H1 (cell line): ENCODE data around the gene BTBD7. TPM values are rescaled to one million over a fixed set of nuclear protein-coding genes. Genes with fewer than 3 reads are reported as not detected.

ENCODE experiments used
- CTCF ChIA-PET: fragments of 300-600 bp; sonication (Branson Sonifier 250); formaldehyde crosslinking; loops from one replicate; lab custom pipeline; 2021; ENCODE audit not compliant: partially characterized antibody; lab: Charles Lee
- POLR2A ChIA-PET: fragments of 300-600 bp; sonication (Branson Sonifier 250); formaldehyde crosslinking; loops from one replicate; lab custom pipeline; 2021; ENCODE audit warnings: inconsistent platforms; ENCODE audit not compliant: partially characterized antibody; lab: Charles Lee
- DNase-seq, 2 experiments: peaks; one replicate each; pipeline versions ENCODE4 v3.0.0 to v3.0.0-alpha.2; 2010 to 2022; ENCODE audit warnings: low spot score in 2 of 2, low read depth in 1 of 2, mixed read lengths in 1 of 2
- FAIRE-seq: peaks from 2 replicates; lab custom pipeline; 2011; peaks lifted over from hg19 to GRCh38; lab: Jason Lieb, UNC
- H2AFZ ChIP-seq: 2 replicates; pipeline ENCODE4 v1.8.1; 2012; ENCODE audit warnings: low read length, inconsistent platforms
- H2AK5ac ChIP-seq: 2 replicates; pipeline ENCODE4 v1.6.1; 2013; ENCODE audit warnings: low read depth, low read length
- H2BK120ac ChIP-seq: replicated peaks from 2 replicates; pipeline ENCODE3; 2013; ENCODE audit warnings: low read depth, low read length, inconsistent platforms
- H2BK12ac ChIP-seq: 2 replicates; pipeline ENCODE4 v1.6.1; 2013; ENCODE audit warnings: low read depth, low read length
- H2BK15ac ChIP-seq: 2 replicates; pipeline ENCODE4 v1.6.1; 2013; ENCODE audit warnings: low read length
- H2BK20ac ChIP-seq: 2 replicates; pipeline ENCODE4 v1.6.1; 2013; ENCODE audit warnings: low read length
- H2BK5ac ChIP-seq: 2 replicates; pipeline ENCODE4 v1.6.1; 2013; ENCODE audit warnings: low read depth, low read length
- H3K14ac ChIP-seq: 2 replicates; pipeline ENCODE4 v1.6.1; 2013; ENCODE audit warnings: inconsistent platforms; ENCODE audit not compliant: insufficient read length
- H3K18ac ChIP-seq: 2 replicates; pipeline ENCODE4 v1.6.1; 2013; ENCODE audit warnings: low read length; ENCODE audit errors: extremely low read depth
- H3K23ac ChIP-seq: 2 replicates; pipeline ENCODE4 v1.6.1; 2013; ENCODE audit warnings: inconsistent platforms; ENCODE audit not compliant: insufficient read length
- H3K23me2 ChIP-seq: 2 replicates; pipeline ENCODE4 v1.6.1; 2013; ENCODE audit warnings: low read depth, low read length
- H3K27ac ChIP-seq: 2 replicates; pipeline ENCODE4 v1.6.1; 2011; ENCODE audit warnings: low read depth, low read length, inconsistent platforms
- H3K27me3 ChIP-seq, 4 experiments: replicated peaks in 1 of 4; 1 replicate in 1 of 4; 2 replicates in 3 of 4; pipeline versions ENCODE4 v1.6.1 to v1.8.1; 2011 to 2013; ENCODE audit warnings: low read length in 3 of 4, mild to moderate bottlenecking in 3 of 4, inconsistent platforms in 2 of 4, mixed read lengths in 2 of 4, moderate library complexity in 1 of 4; ENCODE audit not compliant: control insufficient read depth in 3 of 4, insufficient read depth in 3 of 4; ENCODE audit errors: extremely low read depth in 1 of 4
- H3K36me3 ChIP-seq, 4 experiments: 2 replicates each; pipeline versions ENCODE4 v1.6.1 to v1.8.1; 2011 to 2013; ENCODE audit warnings: mild to moderate bottlenecking in 4 of 4, low read length in 3 of 4, moderate library complexity in 2 of 4, control low read depth in 1 of 4, inconsistent platforms in 1 of 4; ENCODE audit not compliant: insufficient read depth in 4 of 4, control insufficient read depth in 2 of 4
- H3K4ac ChIP-seq: replicated peaks from 2 replicates; pipeline ENCODE3; 2013; ENCODE audit warnings: low read length, low read depth, mixed read lengths, inconsistent platforms; ENCODE audit not compliant: insufficient read length
- H3K4me1 ChIP-seq, 4 experiments: replicated peaks in 1 of 4; 1 replicate in 1 of 4; 2 replicates in 3 of 4; pipeline versions ENCODE4 v1.6.1 to v1.8.1; 2011 to 2013; ENCODE audit warnings: low read length in 3 of 4, inconsistent platforms in 2 of 4, mixed read lengths in 1 of 4; ENCODE audit not compliant: insufficient read depth in 4 of 4, control insufficient read depth in 3 of 4
- H3K4me2 ChIP-seq, 2 experiments: 2 replicates each; pipeline versions ENCODE4 v1.6.1 to v1.8.1; 2011 to 2013; ENCODE audit warnings: low read depth in 2 of 2, low read length in 2 of 2, control low read depth in 1 of 2, inconsistent platforms in 1 of 2, mild to moderate bottlenecking in 1 of 2; ENCODE audit not compliant: insufficient read depth in 1 of 2
- H3K4me3 ChIP-seq, 4 experiments: fragments of 200-600, 300-600 bp in 1 of 4; sonication (generic), shearing (Covaris generic), sonication (Bioruptor Twin) in 1 of 4; 2 replicates each; pipeline versions ENCODE4 v1.5.1 to v1.8.1; 2011 to 2016; ENCODE audit warnings: low read length in 4 of 4, low read depth in 3 of 4, control low read depth in 2 of 4, inconsistent platforms in 2 of 4, mild to moderate bottlenecking in 2 of 4, mixed read lengths in 1 of 4, moderate library complexity in 1 of 4; ENCODE audit not compliant: insufficient read depth in 2 of 4; ENCODE audit errors: extremely low read depth in 1 of 4
- H3K56ac ChIP-seq: replicated peaks from 2 replicates; pipeline ENCODE3; 2013; ENCODE audit warnings: low read depth, mild to moderate bottlenecking, mixed read lengths, low read length, inconsistent platforms; ENCODE audit not compliant: insufficient read length
- H3K79me1 ChIP-seq: 2 replicates; pipeline ENCODE4 v1.6.1; 2013; ENCODE audit warnings: low read depth, low read length, control low read depth
- H3K79me2 ChIP-seq, 2 experiments: 2 replicates each; pipeline versions ENCODE4 v1.6.1 to v1.8.1; 2012 to 2013; ENCODE audit warnings: low read length in 2 of 2, mild to moderate bottlenecking in 2 of 2, inconsistent platforms in 1 of 2; ENCODE audit not compliant: insufficient read depth in 2 of 2, control insufficient read depth in 1 of 2
- H3K9ac ChIP-seq, 4 experiments: replicated peaks in 1 of 4; 1 replicate in 1 of 4; 2 replicates in 3 of 4; pipeline versions ENCODE4 v1.6.1 to v1.8.1; 2011 to 2013; ENCODE audit warnings: low read depth in 3 of 4, low read length in 3 of 4, control low read depth in 2 of 4, mild to moderate bottlenecking in 2 of 4, moderate library complexity in 2 of 4, inconsistent platforms in 1 of 4; ENCODE audit errors: extremely low read depth in 1 of 4
- H3K9me3 ChIP-seq, 2 experiments: 2 replicates each; pipeline versions ENCODE4 v1.6.1 to v1.8.1; 2012 to 2013; ENCODE audit warnings: mild to moderate bottlenecking in 2 of 2, moderate library complexity in 2 of 2, control low read depth in 1 of 2, inconsistent platforms in 1 of 2, low read depth in 1 of 2, low read length in 1 of 2, mixed read lengths in 1 of 2; ENCODE audit not compliant: insufficient read depth in 2 of 2
- H4K20me1 ChIP-seq, 2 experiments: replicated peaks in 1 of 2; 2 replicates each; pipeline versions ENCODE3 to v1.8.1; 2011 to 2013; ENCODE audit warnings: inconsistent platforms in 2 of 2, low read length in 2 of 2, mild to moderate bottlenecking in 1 of 2; ENCODE audit not compliant: insufficient read depth in 2 of 2, control insufficient read depth in 1 of 2
- H4K5ac ChIP-seq: 2 replicates; pipeline ENCODE4 v1.6.1; 2013; ENCODE audit warnings: low read length, low read depth, mixed read lengths, inconsistent platforms; ENCODE audit not compliant: insufficient read length
- H4K8ac ChIP-seq: 2 replicates; pipeline ENCODE4 v1.8.0; 2013; ENCODE audit warnings: mild to moderate bottlenecking, moderate library complexity, low read length, inconsistent platforms; ENCODE audit not compliant: insufficient read depth; ENCODE audit errors: extremely low read depth
- H4K91ac ChIP-seq: replicated peaks from 2 replicates; pipeline ENCODE3; 2013; ENCODE audit warnings: low read length, mixed read lengths, inconsistent platforms; ENCODE audit not compliant: insufficient read length
- CTBP2 ChIP-seq: IDR thresholded peaks from 2 replicates; pipeline ENCODE4 v1.7.0; 2011; ENCODE audit warnings: borderline replicate concordance, mild to moderate bottlenecking, moderate library complexity, mixed read lengths, low read length; ENCODE audit not compliant: insufficient read depth, insufficient read length
- EP300 ChIP-seq, 2 experiments: IDR thresholded peaks; 1 replicate in 1 of 2; 2 replicates in 1 of 2; pipeline ENCODE4 v1.6.1; 2011 to 2012; ENCODE audit warnings: low read depth in 2 of 2, low read length in 2 of 2, mild to moderate bottlenecking in 2 of 2, borderline replicate concordance in 1 of 2, inconsistent platforms in 1 of 2, moderate library complexity in 1 of 2
- HDAC6 ChIP-seq: IDR thresholded peaks from one replicate; pipeline ENCODE4 v1.7.1; 2012; ENCODE audit warnings: low read depth, mild to moderate bottlenecking, inconsistent platforms, low read length, moderate library complexity
- KDM1A ChIP-seq: fragments of 200-600, 300-600 bp; sonication (generic); IDR thresholded peaks from 2 replicates; pipeline ENCODE4 v1.7.1; 2016; ENCODE audit warnings: mild to moderate bottlenecking, low read length, borderline replicate concordance
- KDM4A ChIP-seq: IDR thresholded peaks from one replicate; pipeline ENCODE4 v1.7.1; 2012; ENCODE audit warnings: low read depth, mild to moderate bottlenecking, moderate library complexity, low read length, inconsistent platforms; ENCODE audit not compliant: severe bottlenecking
- RNF2 ChIP-seq: fragments of 200-900, 300-1000 bp; sonication (generic); IDR thresholded peaks from 2 replicates; pipeline ENCODE4 v1.7.1; 2016; ENCODE audit warnings: borderline replicate concordance, low read depth, mild to moderate bottlenecking, antibody characterized with exemption, low read length; ENCODE audit not compliant: poor library complexity, severe bottlenecking; ENCODE audit errors: missing control alignments
- SP4 ChIP-seq: IDR thresholded peaks from 2 replicates; pipeline ENCODE4 v1.6.1; 2012; ENCODE audit warnings: low read length, inconsistent platforms
- TAF1 ChIP-seq: IDR thresholded peaks from 2 replicates; pipeline ENCODE4 v1.6.1; 2011; ENCODE audit warnings: mild to moderate bottlenecking, low read depth, low read length
- WGBS, 2 experiments: shearing (Covaris generic) in 1 of 2; methylation state at CpG; one replicate each; pipeline versions ENCODE4 v1.1.6 to v1.1.7; 2013 to 2015; ENCODE audit warnings: low lambda C conversion rate in 2 of 2, mixed read lengths in 2 of 2, inconsistent platforms in 1 of 2, low coverage in 1 of 2, missing lambda C conversion rate in 1 of 2; ENCODE audit not compliant: insufficient replicate concordance in 2 of 2, insufficient coverage in 1 of 2, insufficient read length in 1 of 2; ENCODE audit errors: extremely low coverage in 1 of 2, missing lambda C conversion rate in 1 of 2; 5-methylcytosine and 5-hydroxymethylcytosine counted together
- polyA plus RNA-seq, 7 experiments: library from polyadenylated mRNA; depleted of rRNA in 3 of 7; stranded (reverse) in 5 of 7; unstranded in 2 of 7; fragments of >200 nt in 5 of 7; fragments of 200-250 nt in 2 of 7; gene quantifications; 1 replicate in 5 of 7; 2 replicates in 1 of 7; 4 replicates in 1 of 7; pipeline versions ENCODE4 v1.2.1 to v1.2.3, GENCODE V29; 2011 to 2013; ENCODE audit warnings: missing spikeins in 2 of 7, mixed read lengths in 2 of 7
- total RNA-seq: library from RNA; stranded (reverse); fragmentation: NEBNext Ultra II Directional; extraction: Animal tissue kit (Norgen Biotek cat#: 25700); gene quantifications from 2 replicates; pipeline ENCODE4 v1.2.1, GENCODE V29; 2021
- TF ChIP-seq, protein P1 (sequence below): IDR thresholded peaks from 2 replicates; pipeline ENCODE4 v1.6.1; 2011; ENCODE audit warnings: low read length, improper control_type of control experiment

BTBD7 gene
- total and polyA plus RNA-seq, 2 of the 8 experiments (the other 6 are each of a cell fraction or from before 2014, with no cell fraction given) = 12.1 to 46.1 TPM

DNA sequence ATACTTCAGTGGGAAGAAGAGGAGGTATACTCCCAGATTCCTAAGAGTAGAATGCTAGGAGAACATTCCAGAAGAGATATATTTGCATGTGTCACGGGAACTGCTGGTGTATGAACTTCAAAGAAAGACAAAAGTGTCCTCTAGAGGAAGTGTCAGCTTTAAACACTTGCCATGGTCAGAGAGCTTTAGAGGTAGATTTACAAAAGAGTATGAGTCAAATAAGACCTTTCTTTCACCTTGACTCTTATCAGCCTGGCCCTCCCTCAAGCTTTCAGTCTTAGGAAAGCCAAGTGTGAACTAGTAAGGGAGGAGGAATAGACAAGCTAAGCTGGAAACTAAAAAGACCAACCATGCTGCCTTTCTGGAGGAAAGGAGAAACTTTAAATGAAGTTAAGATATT is 48.8 kb upstream of the BTBD7 start:
- H3K14ac ChIP-seq = no peak overlapping the region
- no peak overlapping the region for H4K8ac ChIP-seq
- WGBS, 2 experiments = 90% methylated on average over 1 of the region's 1 CpG; no CpG with 5 or more reads in 1 of the 2 experiments
- no peaks in the 10 kb centered on the region for H4K20me1 ChIP-seq
- no peaks in the 10 kb centered on the region for H3K27me3 ChIP-seq
- H3K56ac ChIP-seq = no peak overlapping the region
- POLR2A ChIA-PET = interaction anchor here (0.9 kb wide), 1 partner anchor 51 kb away, joined by 4 read pairs; no protein-coding TSS in a partner anchor
- H2AFZ ChIP-seq = no peak overlapping the region
- H2BK12ac ChIP-seq = no peak overlapping the region
- DNase-seq (no peak), FAIRE-seq (no peak)
- CTCF ChIA-PET = interaction anchor here (0.9 to 1.1 kb wide), 2 partner anchors 12 to 155 kb away, joined by 3 read pairs; no protein-coding TSS in a partner anchor
- no peaks in the 10 kb centered on the region for H3K23me2 ChIP-seq
- H3K18ac ChIP-seq = no peak overlapping the region
- H3K9ac ChIP-seq = no peak overlapping the region
- H2BK5ac ChIP-seq = no peak overlapping the region
- no peak overlapping the region for H3K4ac ChIP-seq
- H3K79me1 ChIP-seq = no peaks in the 10 kb centered on the region
- no peaks in the 10 kb centered on the region for H3K9me3 ChIP-seq
- H3K4me3 ChIP-seq = no peak overlapping the region
- no peak overlapping the region for H2BK15ac ChIP-seq
- no peak for TF ChIP-seq CTBP2
- no peak for TF ChIP-seq RNF2
- TF ChIP-seq TAF1 = no peak
- no peak for TF ChIP-seq HDAC6
- no peak for TF ChIP-seq KDM1A
- no peak for TF ChIP-seq SP4
- TF ChIP-seq EP300 (IDR thresholded peaks at IDR 0.05; ENCODE audit: borderline replicate concordance in 1 of 2, low read depth in 2 of 2, low read length in 2 of 2) = no peak
- TF ChIP-seq, protein P1, sequence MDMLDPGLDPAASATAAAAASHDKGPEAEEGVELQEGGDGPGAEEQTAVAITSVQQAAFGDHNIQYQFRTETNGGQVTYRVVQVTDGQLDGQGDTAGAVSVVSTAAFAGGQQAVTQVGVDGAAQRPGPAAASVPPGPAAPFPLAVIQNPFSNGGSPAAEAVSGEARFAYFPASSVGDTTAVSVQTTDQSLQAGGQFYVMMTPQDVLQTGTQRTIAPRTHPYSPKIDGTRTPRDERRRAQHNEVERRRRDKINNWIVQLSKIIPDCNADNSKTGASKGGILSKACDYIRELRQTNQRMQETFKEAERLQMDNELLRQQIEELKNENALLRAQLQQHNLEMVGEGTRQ = no peak
- TF ChIP-seq KDM4A = no peak
- no peaks in the 10 kb centered on the region for H3K4me1 ChIP-seq
- H3K23ac ChIP-seq = no peak overlapping the region
- H4K91ac ChIP-seq = no peak overlapping the region
- H3K36me3 ChIP-seq = no peaks in the 10 kb centered on the region
- H2BK20ac ChIP-seq = no peak overlapping the region
- H3K27ac ChIP-seq = no peak overlapping the region
- H3K4me2 ChIP-seq = no peak overlapping the region
- no peaks in the 10 kb centered on the region for H3K79me2 ChIP-seq
- no peak overlapping the region for H4K5ac ChIP-seq
- H2BK120ac ChIP-seq = no peak overlapping the region
- H2AK5ac ChIP-seq = no peak overlapping the region
